BJ (cell line): ENCODE results near the gene MAP3K1. TPM values are rescaled to one million over a fixed set of nuclear protein-coding genes. Genes with fewer than 3 reads are reported as not detected.

Source experiments
- CTCF ChIA-PET: fragments of 350-600 bp; formaldehyde crosslinking; extraction: SDS; loops from one replicate; lab custom pipeline; 2021; ENCODE audit warnings: antibody characterized with exemption, inconsistent platforms; lab: Yijun Ruan, JAX
- POLR2A ChIA-PET: fragments of 300-600 bp; sonication (Branson Sonifier 250); formaldehyde crosslinking; extraction: SDS; loops from one replicate; lab custom pipeline; 2021; ENCODE audit warnings: antibody characterized with exemption; lab: Charles Lee
- DNase-seq: peaks from one replicate; pipeline ENCODE4 v3.0.0-alpha.2; 2011; ENCODE audit warnings: low read depth
- H3K27me3 ChIP-seq: 2 replicates; pipeline ENCODE4 v1.6.0; 2011; ENCODE audit warnings: low read length; ENCODE audit not compliant: control insufficient read depth, insufficient read depth
- H3K36me3 ChIP-seq: 2 replicates; pipeline ENCODE4 v1.5.1; 2011; ENCODE audit warnings: low read length; ENCODE audit not compliant: control insufficient read depth, insufficient read depth
- H3K4me3 ChIP-seq: 2 replicates; pipeline ENCODE4 v1.5.1; 2011; ENCODE audit warnings: low read depth, mild to moderate bottlenecking, control low read depth, low read length
- CTCF ChIP-seq: IDR thresholded peaks from 2 replicates; pipeline ENCODE4 v1.5.1; 2011; ENCODE audit warnings: low read depth, mild to moderate bottlenecking, control low read depth, inconsistent platforms, low read length, moderate library complexity; ENCODE audit not compliant: insufficient read depth
- polyA plus RNA-seq: library from polyadenylated mRNA; depleted of rRNA; stranded (reverse); fragments of >200 nt; gene quantifications from 2 replicates; pipeline ENCODE4 v1.2.3, GENCODE V29; 2011

The MAP3K1 gene
- polyA plus RNA-seq, 1 experiment = 4.3 TPM

- DNase-seq = no peak
- no peaks in the 10 kb centered on the region for H3K36me3 ChIP-seq
- peaks cover 1% of the 10 kb centered on the region for H3K27me3 ChIP-seq
- TF ChIP-seq CTCF = no peak
- H3K4me3 ChIP-seq = no peak overlapping the region
- CTCF ChIA-PET = no interaction called here
- POLR2A ChIA-PET = no interaction called here
Observed at GRCh38 chr5:56808211-56808610, 7.1 kb upstream of the MAP3K1 start.

- H3K27me3 ChIP-seq = peaks cover 6% of the 10 kb centered on the region
- TF ChIP-seq CTCF = no peak
- CTCF ChIA-PET = no interaction called here
- no peak overlapping the region for H3K4me3 ChIP-seq
- no peak for DNase-seq
- POLR2A ChIA-PET = no interaction called here
- H3K36me3 ChIP-seq = no peaks in the 10 kb centered on the region
Observed at GRCh38 chr5:56810826-56811225, 4.5 kb upstream of the MAP3K1 start.

- POLR2A ChIA-PET = no interaction called here
- no peaks in the 10 kb centered on the region for H3K36me3 ChIP-seq
- DNase-seq = no peak
- no peak for TF ChIP-seq CTCF
- no peak overlapping the region for H3K4me3 ChIP-seq
- H3K27me3 ChIP-seq = peaks cover 6% of the 10 kb centered on the region
- CTCF ChIA-PET = no interaction called here
Observed at GRCh38 chr5:56812110-56812509, 3.2 kb upstream of the MAP3K1 start.

GRCh38 chr5:56813302-56813701, 2.0 kb upstream of the MAP3K1 start:
- CTCF ChIA-PET = interaction anchor here (1.3 kb wide), 1 partner anchor 10 kb away, joined by 4 read pairs; no protein-coding TSS in a partner anchor
- POLR2A ChIA-PET = no interaction called here
- Histone ChIP-seq H3K4me3 (no peak overlapping the region), H3K27me3 (peaks cover 4% of the 10 kb centered on the region), H3K36me3 (no peaks in the 10 kb centered on the region)
- no peak for DNase-seq
- TF ChIP-seq CTCF = no peak

GRCh38 chr5:56814361-56814962, 887 bp upstream of the MAP3K1 start:
- ChIA-PET POLR2A (interaction anchor here (0.5 kb wide), 1 partner anchor 250 kb away, joined by 5 read pairs; no protein-coding TSS in a partner anchor), CTCF (interaction anchor here (0.8 to 1.0 kb wide), 2 partner anchors 9 to 14 kb away, joined by 3 read pairs; no protein-coding TSS in a partner anchor)
- peak overlapping the region; percentile 58 for H3K4me3 ChIP-seq
- DNase-seq = no peak
- no peak for TF ChIP-seq CTCF
- peaks cover 4% of the 10 kb centered on the region for H3K27me3 ChIP-seq
- H3K36me3 ChIP-seq = no peaks in the 10 kb centered on the region
